ENCODE data around the gene TAF6L.
A peak's percentile ranks its signal among the peaks of the same experiment; 100 is the strongest.

The TAF6L gene

DNA sequence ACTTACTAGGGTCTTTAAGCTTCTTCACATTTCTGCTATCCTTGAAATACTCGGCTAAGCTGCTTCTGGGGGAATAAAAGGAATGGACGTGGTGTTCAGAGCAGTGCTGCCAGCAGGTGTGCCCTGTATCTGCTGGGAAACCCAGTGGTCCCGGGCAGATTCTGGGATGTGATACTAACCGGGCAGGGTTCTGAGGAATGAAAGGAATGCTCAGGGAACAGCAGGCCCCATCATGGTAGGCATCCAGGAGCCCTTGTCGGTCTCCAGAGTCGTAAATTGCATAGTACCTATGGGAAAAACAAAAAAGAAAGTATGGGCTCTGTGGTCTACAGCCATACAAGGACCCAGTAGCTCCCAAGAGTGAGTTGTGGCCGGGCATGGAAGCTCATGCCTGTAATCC is 25.1 kb downstream of the TAF6L start:
- no peak overlapping the region for H3K4me3 ChIP-seq (ENCODE audit: low read length)
- DNase-seq (ENCODE audit: low read depth): no peak

DNA sequence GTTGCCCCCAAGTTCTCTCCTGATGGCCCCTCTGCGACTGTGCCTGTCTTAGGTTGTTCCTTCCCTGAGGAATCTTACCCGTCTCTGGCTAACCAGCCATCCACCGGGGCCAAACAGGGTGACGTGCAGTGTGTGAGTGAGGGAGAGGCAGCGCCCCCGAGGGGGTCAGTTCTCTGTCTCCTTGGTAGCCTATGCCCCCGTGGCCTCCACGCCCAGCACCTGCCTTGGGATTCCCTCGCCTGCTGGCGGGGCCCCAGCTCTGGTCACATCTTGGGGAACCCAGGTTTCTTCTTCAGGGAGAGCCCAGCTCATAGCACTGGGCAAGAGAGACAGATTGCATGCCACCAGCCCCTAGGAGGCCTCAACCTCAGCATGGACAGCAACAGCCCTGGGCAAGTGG is 28.3 kb downstream of the TAF6L start:
- TF ChIP-seq, protein P1, sequence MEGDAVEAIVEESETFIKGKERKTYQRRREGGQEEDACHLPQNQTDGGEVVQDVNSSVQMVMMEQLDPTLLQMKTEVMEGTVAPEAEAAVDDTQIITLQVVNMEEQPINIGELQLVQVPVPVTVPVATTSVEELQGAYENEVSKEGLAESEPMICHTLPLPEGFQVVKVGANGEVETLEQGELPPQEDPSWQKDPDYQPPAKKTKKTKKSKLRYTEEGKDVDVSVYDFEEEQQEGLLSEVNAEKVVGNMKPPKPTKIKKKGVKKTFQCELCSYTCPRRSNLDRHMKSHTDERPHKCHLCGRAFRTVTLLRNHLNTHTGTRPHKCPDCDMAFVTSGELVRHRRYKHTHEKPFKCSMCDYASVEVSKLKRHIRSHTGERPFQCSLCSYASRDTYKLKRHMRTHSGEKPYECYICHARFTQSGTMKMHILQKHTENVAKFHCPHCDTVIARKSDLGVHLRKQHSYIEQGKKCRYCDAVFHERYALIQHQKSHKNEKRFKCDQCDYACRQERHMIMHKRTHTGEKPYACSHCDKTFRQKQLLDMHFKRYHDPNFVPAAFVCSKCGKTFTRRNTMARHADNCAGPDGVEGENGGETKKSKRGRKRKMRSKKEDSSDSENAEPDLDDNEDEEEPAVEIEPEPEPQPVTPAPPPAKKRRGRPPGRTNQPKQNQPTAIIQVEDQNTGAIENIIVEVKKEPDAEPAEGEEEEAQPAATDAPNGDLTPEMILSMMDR (IDR thresholded peaks at IDR 0.05; ENCODE audit: insufficient read depth, low read depth, low read length, missing control alignments): no peak
- no peak overlapping the region for H3K4me3 ChIP-seq (ENCODE audit: low read length)
- DNase-seq (ENCODE audit: low read depth): no peak

More for the DNA sequence above, 25.1 kb downstream of the TAF6L start:
- TF ChIP-seq, protein P1 (IDR thresholded peaks at IDR 0.05; ENCODE audit: insufficient read depth, low read depth, low read length, missing control alignments): no peak

DNA sequence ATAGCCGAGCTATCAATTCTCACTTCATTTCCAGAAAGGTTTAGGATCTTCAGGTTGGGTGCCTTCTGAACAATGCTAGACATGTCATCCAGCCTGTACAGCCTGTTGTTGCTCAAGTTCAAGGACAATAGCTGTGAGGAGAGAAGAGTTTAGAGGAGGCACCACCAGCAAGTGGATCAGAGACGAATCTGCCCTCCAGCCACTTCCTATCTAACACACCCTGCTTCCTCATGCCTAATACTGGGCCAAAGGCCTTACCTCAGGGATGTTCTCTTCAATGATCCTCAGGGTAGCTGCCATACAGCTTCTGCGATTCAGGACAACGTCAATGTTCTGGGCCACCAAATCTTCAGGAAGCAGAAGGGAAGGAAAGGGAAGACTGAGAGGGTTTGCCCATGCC is 29.9 kb downstream of the TAF6L start:
- TF ChIP-seq, protein P1 (IDR thresholded peaks at IDR 0.05; ENCODE audit: insufficient read depth, low read depth, low read length, missing control alignments): no peak
- no peak overlapping the region for H3K4me3 ChIP-seq (ENCODE audit: low read length)
- DNase-seq (ENCODE audit: low read depth): peak; percentile 36

DNA sequence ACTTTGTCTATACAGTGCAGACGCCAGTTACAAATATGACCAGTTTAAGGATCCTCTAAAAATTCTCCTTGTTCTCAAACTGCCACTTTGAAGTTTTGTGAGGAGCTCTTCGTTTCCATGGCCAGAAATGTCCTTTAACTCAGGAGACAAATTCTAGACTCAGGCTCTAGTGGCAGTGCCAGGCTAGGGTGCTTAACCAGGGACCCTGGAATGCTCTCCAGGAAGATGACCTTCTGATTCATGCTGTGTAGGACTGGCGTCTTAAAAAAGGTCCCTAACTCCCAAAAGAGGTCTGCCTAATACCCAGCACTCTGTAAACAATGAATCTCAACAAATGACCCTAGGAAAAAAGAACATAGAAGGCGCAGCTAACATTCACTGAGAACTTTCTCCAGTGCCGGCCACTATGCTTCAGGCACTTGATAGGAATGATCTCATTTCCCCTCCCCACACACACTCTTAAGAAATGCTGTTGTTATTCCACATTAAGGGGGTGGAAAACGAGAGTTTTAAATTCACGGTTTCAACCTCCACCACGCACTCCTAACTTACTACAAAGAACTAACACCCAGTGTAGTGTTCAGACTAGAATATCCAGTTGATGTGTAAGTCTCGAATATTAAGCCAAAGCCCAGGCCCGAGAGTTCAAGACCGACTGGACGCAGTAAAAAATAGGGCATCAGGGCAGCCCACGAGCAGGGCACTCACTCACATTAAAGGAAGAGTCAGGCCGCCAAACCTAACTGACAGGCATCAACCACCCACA is 33.3 kb downstream of the TAF6L start:
- H3K4me3 ChIP-seq (ENCODE audit: low read length): peak overlapping the region; percentile 89
- peak; percentile 62 for DNase-seq (ENCODE audit: low read depth)
- TF ChIP-seq, protein P1 (IDR thresholded peaks at IDR 0.05; ENCODE audit: insufficient read depth, low read depth, low read length, missing control alignments): no peak

DNA sequence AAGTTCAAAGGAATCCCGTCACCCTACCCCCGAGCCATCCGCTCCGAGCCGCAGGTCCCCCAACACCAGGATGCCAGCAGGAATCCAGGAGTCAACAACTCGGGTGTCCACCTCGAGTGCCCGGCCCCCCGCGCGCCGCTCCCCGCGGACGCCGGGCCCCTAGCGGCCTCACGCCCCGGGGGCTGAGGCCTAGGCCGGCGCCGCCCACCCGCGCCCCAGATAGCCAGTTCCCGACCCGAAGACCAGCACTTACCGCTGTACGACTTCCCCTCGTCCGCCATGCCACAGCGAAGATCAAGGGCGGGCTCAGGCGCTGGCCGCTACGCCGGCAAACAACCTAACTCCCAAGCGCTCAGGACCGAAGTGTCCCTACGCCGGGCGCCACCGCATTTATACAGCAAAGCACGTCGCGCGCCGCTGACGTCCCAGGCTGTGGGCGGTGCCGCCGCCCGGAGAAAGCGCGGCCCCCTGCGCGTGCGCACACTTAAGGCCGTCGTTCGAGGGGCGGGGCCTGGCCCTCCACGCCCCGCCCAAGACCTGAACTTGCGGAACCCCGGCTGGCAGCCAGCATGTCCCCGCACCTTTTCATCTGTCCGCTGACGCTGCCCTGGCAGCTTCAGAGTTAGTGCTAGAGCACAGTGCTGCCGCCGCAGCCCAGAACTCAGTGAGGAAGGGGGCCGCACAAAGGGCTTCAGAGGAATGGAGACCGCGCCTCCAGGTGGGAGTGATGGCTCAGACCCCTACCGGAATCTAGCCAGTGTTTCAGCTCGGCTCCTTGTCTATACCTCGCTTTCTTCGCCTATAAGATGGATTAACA is 34.1 kb downstream of the TAF6L start, which contains the start of gene NXF1:
NXF1 (minus strand) TSS at position 365 of the 817 bp plus-strand sequence; CDS start at position 281, 84 bp downstream.
- peak within 1 kb of the TSS; percentile 89 for H3K4me3 ChIP-seq (ENCODE audit: low read length)
- peak; percentile 94 for DNase-seq (ENCODE audit: low read depth)
- TF ChIP-seq, protein P1 (IDR thresholded peaks at IDR 0.05; ENCODE audit: insufficient read depth, low read depth, low read length, missing control alignments): peak; percentile 27

DNA sequence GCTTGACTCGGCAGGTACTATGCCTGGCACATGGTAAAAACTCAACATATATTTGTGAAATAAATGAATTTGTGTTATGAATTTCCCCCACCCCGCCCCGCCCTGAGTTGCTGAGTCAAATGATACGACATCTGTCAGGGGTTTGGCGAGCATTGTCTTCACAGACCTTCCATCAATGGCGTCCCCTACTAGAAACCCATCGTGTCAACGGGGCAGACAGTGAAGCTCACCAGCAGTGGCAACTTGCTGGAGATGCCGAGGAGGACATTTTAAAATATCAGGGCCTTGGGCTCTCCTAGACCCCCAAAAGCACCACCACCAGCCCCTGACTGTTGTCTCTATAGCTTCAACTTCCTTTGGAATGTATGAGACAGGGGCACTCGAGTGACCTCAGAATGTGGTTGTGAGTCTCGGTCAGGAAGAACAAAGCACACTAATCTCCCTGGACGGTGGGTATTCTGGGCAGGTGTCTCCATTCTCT is 34.8 kb downstream of the TAF6L start:
- DNase-seq (ENCODE audit: low read depth): peak; percentile 54
- H3K4me3 ChIP-seq (ENCODE audit: low read length): peak overlapping the region; percentile 89
- TF ChIP-seq, protein P1 (IDR thresholded peaks at IDR 0.05; ENCODE audit: insufficient read depth, low read depth, low read length, missing control alignments): no peak
